Measurements from ENCODE around the gene RABEP2.
"Not testable (repeated sequence)": the region's sequence is repeated elsewhere in the genome, so short reads cannot be mapped to it uniquely, and the experiment has no call there.

RABEP2 gene

GRCh38 chr16:28924762-28925385 is at the start of gene RABEP2:
RABEP2 (minus strand) TSS chr16:28925238; CDS start chr16:28925163, 75 bp downstream.
- peak; percentile 68 to 79 for DNase-seq

- peak; percentile 85 to 94 for DNase-seq
Measured at GRCh38 chr16:28974437-28975157, 49.6 kb upstream of the RABEP2 start, which contains the start of gene SPNS1. SPNS1 (plus strand) TSS chr16:28974778; CDS start chr16:28975152, 374 bp downstream.

GRCh38 chr16:28974007-28974436 is 49.0 kb upstream of the RABEP2 start:
- DNase-seq, result peak in 1 of 2 experiments; percentile 10

GRCh38 chr16:28969696-28970095 is 44.7 kb upstream of the RABEP2 start:
- DNase-seq, result not testable (repeated sequence)

GRCh38 chr16:28967156-28967555 is 42.1 kb upstream of the RABEP2 start:
- no peak for DNase-seq

GRCh38 chr16:28964496-28964895 is 39.5 kb upstream of the RABEP2 start:
- no peak for DNase-seq

- DNase-seq, result no peak
Measured at GRCh38 chr16:28964072-28964471, 39.0 kb upstream of the RABEP2 start.

GRCh38 chr16:28958836-28959235 is 33.8 kb upstream of the RABEP2 start:
- no peak for DNase-seq

- no peak for DNase-seq
Measured at GRCh38 chr16:28958216-28958615, 33.2 kb upstream of the RABEP2 start.

GRCh38 chr16:28951410-28951943 is 26.4 kb upstream of the RABEP2 start:
- DNase-seq, result no peak

- DNase-seq, result peak; percentile 99
Measured at GRCh38 chr16:28950648-28951409, 25.8 kb upstream of the RABEP2 start, which contains the start of gene NFATC2IP. NFATC2IP (plus strand) TSS chr16:28950937; CDS start chr16:28951012, 75 bp downstream.

- DNase-seq, result no peak
Measured at GRCh38 chr16:28946681-28947080, 21.6 kb upstream of the RABEP2 start.

GRCh38 chr16:28943281-28943680 is 18.2 kb upstream of the RABEP2 start:
- no peak for DNase-seq

GRCh38 chr16:28939825-28940224 is 14.8 kb upstream of the RABEP2 start:
- DNase-seq, result not testable (repeated sequence)

- no peak for DNase-seq
Measured at GRCh38 chr16:28938721-28939120, 13.7 kb upstream of the RABEP2 start.

- no peak for DNase-seq
Measured at GRCh38 chr16:28937222-28937876, 12.3 kb upstream of the RABEP2 start.

GRCh38 chr16:28936784-28937155 is 11.7 kb upstream of the RABEP2 start:
- DNase-seq, result no peak

GRCh38 chr16:28935924-28936783 is 11.1 kb upstream of the RABEP2 start:
- DNase-seq, result no peak

GRCh38 chr16:28935346-28935745 is 10.3 kb upstream of the RABEP2 start:
- no peak for DNase-seq

GRCh38 chr16:28933171-28933570 is 8.1 kb upstream of the RABEP2 start:
- no peak for DNase-seq

GRCh38 chr16:28932339-28933141 is 7.5 kb upstream of the RABEP2 start:
- no peak for DNase-seq

Data from AML-193 (cell line).